ENCODE data around the gene TRIAP1. TPM values are rescaled to one million over a fixed set of nuclear protein-coding genes. Genes with fewer than 3 reads are reported as not detected.

TRIAP1 gene
- total RNA-seq, 1 experiment from 2014 or later: 27.5 TPM

- H3K36me3 ChIP-seq (ENCODE audit: low read depth): no peaks in the 10 kb centered on the region
- H3K79me2 ChIP-seq (ENCODE audit: low read depth): no peaks in the 10 kb centered on the region
- H2AFZ ChIP-seq: no peak overlapping the region
- BruUV-seq (replicated peaks): no TSS peak
- 0 out of 2 replicates have a peak, but pooled peaks cover 5% of the 10 kb centered on the region for H3K4me1 ChIP-seq (replicated peaks; ENCODE audit: insufficient read depth)
- H3K27me3 ChIP-seq (ENCODE audit: insufficient read depth, low read depth): no peaks in the 10 kb centered on the region
- H3K4me2 ChIP-seq: no peak overlapping the region
- H3K4me3 ChIP-seq: no peak overlapping the region
- H3K27ac ChIP-seq: no peak overlapping the region
- ChIA-PET CTCF (no interaction called here), POLR2A (ENCODE audit: unreplicated experiment) (no interaction called here)
- DNase-seq: no peak
- H3K9me2 ChIP-seq (ENCODE audit: insufficient read depth): no peaks in the 10 kb centered on the region
- H4K20me1 ChIP-seq (ENCODE audit: insufficient read depth): no peaks in the 10 kb centered on the region
- no peaks in the 10 kb centered on the region for H3K9me3 ChIP-seq (ENCODE audit: insufficient read depth, low read depth)
- intact Hi-C loops (cut with micrococcal nuclease; ENCODE audit: unreplicated experiment): no loop called here
- no peaks in the 10 kb centered on the region for H3F3A ChIP-seq (ENCODE audit: insufficient read depth, low read depth)
- TF ChIP-seq CTCF (conservative IDR thresholded peaks at IDR 0.05) (no peak), EZH2 (IDR thresholded peaks at IDR 0.05; ENCODE audit: low read depth) (no peak)
Measured at GRCh38 chr12:120403869-120404268, 42.3 kb downstream of the TRIAP1 start.

GRCh38 chr12:120402217-120402616, 44.0 kb downstream of the TRIAP1 start:
- H3F3A ChIP-seq (ENCODE audit: insufficient read depth, low read depth): no peaks in the 10 kb centered on the region
- TF ChIP-seq EZH2 (IDR thresholded peaks at IDR 0.05; ENCODE audit: low read depth) (no peak), CTCF (conservative IDR thresholded peaks at IDR 0.05) (no peak)
- no peak overlapping the region for H2AFZ ChIP-seq
- ChIA-PET POLR2A (ENCODE audit: unreplicated experiment) (no interaction called here), CTCF (no interaction called here)
- no peak overlapping the region for H3K27ac ChIP-seq
- H3K4me2 ChIP-seq: no peak overlapping the region
- 0 out of 2 replicates have a peak, but pooled peaks cover 5% of the 10 kb centered on the region for H3K4me1 ChIP-seq (replicated peaks; ENCODE audit: insufficient read depth)
- intact Hi-C loops (cut with micrococcal nuclease; ENCODE audit: unreplicated experiment): no loop called here
- no peaks in the 10 kb centered on the region for H3K9me3 ChIP-seq (ENCODE audit: insufficient read depth, low read depth)
- DNase-seq: no peak
- no peaks in the 10 kb centered on the region for H3K79me2 ChIP-seq (ENCODE audit: low read depth)
- H3K4me3 ChIP-seq: no peak overlapping the region
- no peaks in the 10 kb centered on the region for H3K27me3 ChIP-seq (ENCODE audit: insufficient read depth, low read depth)
- no peaks in the 10 kb centered on the region for H4K20me1 ChIP-seq (ENCODE audit: insufficient read depth)
- BruUV-seq (replicated peaks): no TSS peak
- H3K9me2 ChIP-seq (ENCODE audit: insufficient read depth): no peaks in the 10 kb centered on the region
- no peaks in the 10 kb centered on the region for H3K36me3 ChIP-seq (ENCODE audit: low read depth)

GRCh38 chr12:120399531-120399930, 46.7 kb downstream of the TRIAP1 start:
- BruUV-seq (replicated peaks): no TSS peak
- no peak for DNase-seq
- Histone ChIP-seq H3K79me2 (ENCODE audit: low read depth) (no peaks in the 10 kb centered on the region), H3K27me3 (ENCODE audit: insufficient read depth, low read depth) (no peaks in the 10 kb centered on the region), H2AFZ (no peak overlapping the region), H3K4me2 (no peak overlapping the region), H3K9me2 (ENCODE audit: insufficient read depth) (no peaks in the 10 kb centered on the region), H3K4me3 (no peak overlapping the region), H3K9me3 (ENCODE audit: insufficient read depth, low read depth) (no peaks in the 10 kb centered on the region), H3F3A (ENCODE audit: insufficient read depth, low read depth) (no peaks in the 10 kb centered on the region; the same call in 1 of the 2 replicates), H3K27ac (no peak overlapping the region), H4K20me1 (ENCODE audit: insufficient read depth) (no peaks in the 10 kb centered on the region), H3K4me1 (replicated peaks; ENCODE audit: insufficient read depth) (peaks cover 9% of the 10 kb centered on the region), H3K36me3 (ENCODE audit: low read depth) (no peaks in the 10 kb centered on the region)
- intact Hi-C loops (cut with micrococcal nuclease; ENCODE audit: unreplicated experiment): no loop called here
- CTCF ChIA-PET: no interaction called here
- no peak for TF ChIP-seq CTCF (conservative IDR thresholded peaks at IDR 0.05)
- no peak for TF ChIP-seq EZH2 (IDR thresholded peaks at IDR 0.05; ENCODE audit: low read depth)
- POLR2A ChIA-PET (ENCODE audit: unreplicated experiment): no interaction called here

Measured in PC-9 (cell line).